ENCODE measurements around the gene HSD11B1.

- TF ChIP-seq EZH2 (IDR thresholded peaks at IDR 0.05) = no peak
- TF ChIP-seq POLR2AphosphoS5 (IDR thresholded peaks at IDR 0.05; ENCODE audit: borderline replicate concordance, low read depth, low read length) = no peak
These were observed 28.1 kb downstream of the HSD11B1 start for GRCh38 chr1:209732725-209733124.

Data from SK-N-MC (cell line).